ENCODE measurements around the gene SLC25A21. TPM values are rescaled to one million over a fixed set of nuclear protein-coding genes. Genes with fewer than 3 reads are reported as not detected.
"Not testable (repeated sequence)": the region's sequence is repeated elsewhere in the genome, so short reads cannot be mapped to it uniquely, and the experiment has no call there.

SLC25A21 gene
- total and polyA plus RNA-seq, 10 donors = 0.06 to 1.1 (median 0.22) TPM; not detected in 2

GRCh38 chr14:36901861-36902260, 270.5 kb downstream of the SLC25A21 start:
- Histone ChIP-seq H3K4me3 (no peak overlapping the region), H3K9me3 (peaks cover 0 to 17% (median 5%) of the 10 kb centered on the region in 8 donors), H3K36me3 (no peaks in the 10 kb centered on the region), H3K4me1 (no peaks in the 10 kb centered on the region), H3K27ac (no peak overlapping the region), H3K27me3 (replicated peaks in 1 of 7) (no peaks in the 10 kb centered on the region)
- DNase-seq = no peak
- TF ChIP-seq POLR2AphosphoS5 (IDR thresholded peaks at IDR 0.05) = no peak
- TF ChIP-seq, protein P1, sequence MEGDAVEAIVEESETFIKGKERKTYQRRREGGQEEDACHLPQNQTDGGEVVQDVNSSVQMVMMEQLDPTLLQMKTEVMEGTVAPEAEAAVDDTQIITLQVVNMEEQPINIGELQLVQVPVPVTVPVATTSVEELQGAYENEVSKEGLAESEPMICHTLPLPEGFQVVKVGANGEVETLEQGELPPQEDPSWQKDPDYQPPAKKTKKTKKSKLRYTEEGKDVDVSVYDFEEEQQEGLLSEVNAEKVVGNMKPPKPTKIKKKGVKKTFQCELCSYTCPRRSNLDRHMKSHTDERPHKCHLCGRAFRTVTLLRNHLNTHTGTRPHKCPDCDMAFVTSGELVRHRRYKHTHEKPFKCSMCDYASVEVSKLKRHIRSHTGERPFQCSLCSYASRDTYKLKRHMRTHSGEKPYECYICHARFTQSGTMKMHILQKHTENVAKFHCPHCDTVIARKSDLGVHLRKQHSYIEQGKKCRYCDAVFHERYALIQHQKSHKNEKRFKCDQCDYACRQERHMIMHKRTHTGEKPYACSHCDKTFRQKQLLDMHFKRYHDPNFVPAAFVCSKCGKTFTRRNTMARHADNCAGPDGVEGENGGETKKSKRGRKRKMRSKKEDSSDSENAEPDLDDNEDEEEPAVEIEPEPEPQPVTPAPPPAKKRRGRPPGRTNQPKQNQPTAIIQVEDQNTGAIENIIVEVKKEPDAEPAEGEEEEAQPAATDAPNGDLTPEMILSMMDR (IDR thresholded peaks at IDR 0.05 in 8 of 11, conservative IDR thresholded peaks at IDR 0.05 in 3 of 11) = no peak
- no peak for TF ChIP-seq POLR2A (IDR thresholded peaks at IDR 0.05)
- intact Hi-C loops (cut with DNase I; ENCODE audit: low total_unique reads) = no loop called here

GRCh38 chr14:36900846-36901245, 271.6 kb downstream of the SLC25A21 start:
- intact Hi-C loops (cut with DNase I; ENCODE audit: low total_unique reads) = no loop called here
- 60 to 78% (median 66%) methylated on average over 2 of the region's 2 CpGs for WGBS, 5 donors
- TF ChIP-seq, protein P1 (IDR thresholded peaks at IDR 0.05 in 8 of 11, conservative IDR thresholded peaks at IDR 0.05 in 3 of 11) = no peak
- no peak for TF ChIP-seq POLR2AphosphoS5 (IDR thresholded peaks at IDR 0.05)
- no peak for TF ChIP-seq POLR2A (IDR thresholded peaks at IDR 0.05)
- no peaks in the 10 kb centered on the region for H3K27me3 ChIP-seq (replicated peaks in 1 of 7)
- H3K36me3 ChIP-seq = no peaks in the 10 kb centered on the region
- no peak for DNase-seq
- H3K4me3 ChIP-seq = no peak overlapping the region
- peaks cover 0 to 17% (median 5%) of the 10 kb centered on the region in 8 donors for H3K9me3 ChIP-seq
- H3K27ac ChIP-seq = no peak overlapping the region
- no peaks in the 10 kb centered on the region for H3K4me1 ChIP-seq

DNA sequence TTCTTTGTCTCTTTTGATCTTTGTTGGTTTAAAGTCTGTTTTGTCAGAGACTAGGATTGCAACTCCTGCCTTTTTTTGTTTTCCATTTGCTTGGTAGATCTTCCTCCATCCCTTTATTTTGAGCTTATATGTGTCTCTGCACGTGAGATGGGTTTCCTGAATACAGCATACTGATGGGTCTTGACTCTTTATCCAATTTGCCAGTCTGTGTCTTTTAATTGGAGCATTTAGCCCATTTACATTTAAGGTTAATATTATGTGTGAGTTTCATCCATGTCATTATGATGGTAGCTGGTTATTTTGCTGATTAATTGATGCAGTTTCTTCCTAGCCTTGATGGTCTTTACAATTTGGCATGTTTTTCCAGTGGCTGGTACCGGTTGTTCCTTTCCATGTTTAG, 276.1 kb downstream of the SLC25A21 start:
- H3K4me1 ChIP-seq; H3K4me3 ChIP-seq; H3K27ac ChIP-seq; DNase-seq; H3K27me3 ChIP-seq (replicated peaks in 1 of 7); H3K36me3 ChIP-seq; intact Hi-C loops (cut with DNase I; ENCODE audit: low total_unique reads): not testable (repeated sequence)
- H3K9me3 ChIP-seq = peaks cover 0 to 20% (median 5%) of the 10 kb centered on the region in 8 donors
- 77 to 90% (median 79%) methylated on average over 2 of the region's 2 CpGs for WGBS, 5 donors

DNA sequence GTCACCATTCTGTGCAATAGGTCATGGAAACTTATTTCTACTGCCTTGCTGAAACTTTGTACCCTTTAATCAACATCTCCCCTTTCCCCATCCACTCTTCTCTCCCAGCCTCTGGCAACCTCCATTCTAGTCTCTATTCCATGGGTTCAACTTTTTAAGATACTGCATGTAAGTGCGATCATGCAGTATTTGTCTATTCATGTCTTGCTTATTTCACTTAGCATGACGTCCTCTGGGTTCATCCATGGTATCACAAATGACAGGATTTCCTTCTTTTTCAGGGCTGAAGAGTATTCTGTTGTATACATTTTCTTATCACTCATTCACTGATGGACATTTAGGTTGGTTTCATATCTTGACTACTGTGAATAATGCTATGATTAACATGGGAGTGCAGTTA, 288.4 kb downstream of the SLC25A21 start:
- Histone ChIP-seq H3K4me1 (no peaks in the 10 kb centered on the region), H3K27me3 (replicated peaks in 1 of 7) (no peaks in the 10 kb centered on the region), H3K27ac (no peak overlapping the region), H3K4me3 (no peak overlapping the region), H3K9me3 (peaks cover 0 to 14% (median 0%) of the 10 kb centered on the region in 8 donors), H3K36me3 (no peaks in the 10 kb centered on the region)
- intact Hi-C loops (cut with DNase I; ENCODE audit: low total_unique reads) = no loop called here
- TF ChIP-seq POLR2A (IDR thresholded peaks at IDR 0.05) (no peak), POLR2AphosphoS5 (IDR thresholded peaks at IDR 0.05) (no peak)
- TF ChIP-seq, protein P1 (IDR thresholded peaks at IDR 0.05 in 8 of 11, conservative IDR thresholded peaks at IDR 0.05 in 3 of 11) = no peak
- 86 to 91% (median 87%) methylated on average over 2 of the region's 2 CpGs for WGBS, 5 donors
- no peak for DNase-seq

- WGBS, 5 donors = 46 to 53% (median 49%) methylated on average over 3 of the region's 3 CpGs
- peaks cover 0 to 13% (median 0%) of the 10 kb centered on the region in 8 donors for H3K9me3 ChIP-seq
- intact Hi-C loops (cut with DNase I; ENCODE audit: low total_unique reads) = no loop called here
- no peaks in the 10 kb centered on the region for H3K27me3 ChIP-seq (replicated peaks in 1 of 7)
- TF ChIP-seq POLR2A (IDR thresholded peaks at IDR 0.05) (no peak), POLR2AphosphoS5 (IDR thresholded peaks at IDR 0.05) (no peak)
- TF ChIP-seq, protein P1 (IDR thresholded peaks at IDR 0.05 in 8 of 11, conservative IDR thresholded peaks at IDR 0.05 in 3 of 11) = no peak
- no peaks in the 10 kb centered on the region for H3K36me3 ChIP-seq
- DNase-seq = no peak
- no peak overlapping the region for H3K27ac ChIP-seq
- H3K4me1 ChIP-seq = no peaks in the 10 kb centered on the region
- no peak overlapping the region for H3K4me3 ChIP-seq
These were observed 292.1 kb downstream of the SLC25A21 start for GRCh38 chr14:36880276-36880675.
